Upper lobe of left lung (tissue), 4 donors: Measurements from ENCODE around the gene SMIM28.

Experiments
- CTCF ChIP-seq, 6 experiments: fragments of 450-650 bp in 4 of 6; fragments of 200-600 bp in 2 of 6; sonication (generic) in 2 of 6; IDR thresholded peaks; one replicate each; pipeline ENCODE4 v1.5.1; 2016 to 2019; ENCODE audit warnings: antibody characterized with exemption in 6 of 6
- EP300 ChIP-seq, 4 donors: sonication (generic); formaldehyde crosslinking; IDR thresholded peaks; one replicate each; pipeline ENCODE4 v1.5.1; 2017; ENCODE audit warnings: antibody characterized with exemption in 4 of 4, control low read depth in 2 of 4
- POLR2A ChIP-seq, 4 donors: fragments of 450-650 bp; IDR thresholded peaks; one replicate each; pipeline ENCODE4 v1.5.1; 2016 to 2017; ENCODE audit warnings: antibody characterized with exemption in 4 of 4, mild to moderate bottlenecking in 2 of 4
- POLR2AphosphoS5 ChIP-seq, 2 donors: sonication (generic); formaldehyde crosslinking; IDR thresholded peaks; one replicate each; pipeline ENCODE4 v1.5.1; 2017; ENCODE audit warnings: antibody characterized with exemption in 2 of 2

- TF ChIP-seq CTCF (IDR thresholded peaks at IDR 0.05) (no peak), EP300 (IDR thresholded peaks at IDR 0.05) (no peak), POLR2A (IDR thresholded peaks at IDR 0.05) (no peak), POLR2AphosphoS5 (IDR thresholded peaks at IDR 0.05) (no peak)
These were observed 45.2 kb downstream of the SMIM28 start for GRCh38 chr6:138422861-138423260.
